ENCODE results near the gene PKP3.

- no peak for TF ChIP-seq ZBTB40 (IDR thresholded peaks at IDR 0.05)
- TF ChIP-seq ZBTB40 (CRISPR knock-in tag; IDR thresholded peaks at IDR 0.05), result no peak
- no peak for TF ChIP-seq ZNF12 (CRISPR knock-in tag; IDR thresholded peaks at IDR 0.05)
- no peak for TF ChIP-seq POLR2AphosphoS2 (IDR thresholded peaks at IDR 0.05; ENCODE audit: low read length)
- TF ChIP-seq NFIC (IDR thresholded peaks at IDR 0.05), result no peak
- no peak for TF ChIP-seq CHD2 (IDR thresholded peaks at IDR 0.05; ENCODE audit: low read depth, low read length)
- TF ChIP-seq C11orf30 (IDR thresholded peaks at IDR 0.05; ENCODE audit: low read depth), result no peak
- no peak for TF ChIP-seq POLR2A (conservative IDR thresholded peaks at IDR 0.05)
- TF ChIP-seq RAD21 (CRISPR knock-in tag; conservative IDR thresholded peaks at IDR 0.05 in 1 of 2, IDR thresholded peaks at IDR 0.05 in 1 of 2), result no peak
- no peak for TF ChIP-seq ZBED1 (IDR thresholded peaks at IDR 0.05)
- TF ChIP-seq FOS (IDR thresholded peaks at IDR 0.05; ENCODE audit: extremely low read depth, insufficient read length), result no peak
- no peak for TF ChIP-seq HMGN3 (IDR thresholded peaks at IDR 0.05; ENCODE audit: borderline replicate concordance, extremely low read depth, insufficient read length, low read depth, low read length)
- TF ChIP-seq ARHGAP35 (IDR thresholded peaks at IDR 0.05; ENCODE audit: partially characterized antibody), result no peak
Measured at GRCh38 chr11:385594-386351, 8.2 kb upstream of the PKP3 start.

All from K562 (cell line).